Panc1 (cell line): ENCODE data around the gene STAT5A. TPM values are rescaled to one million over a fixed set of nuclear protein-coding genes. Genes with fewer than 3 reads are reported as not detected.
"Not testable (repeated sequence)": the region's sequence is repeated elsewhere in the genome, so short reads cannot be mapped to it uniquely, and the experiment has no call there.

Source experiments
- ATAC-seq: fragments of 200-7000 bp; cut with Tn5 transposase; 2 replicates; pipeline ENCODE4 v1.9.1; 2020; ENCODE audit warnings: mild to moderate bottlenecking, moderate library complexity
- BruUV-seq: library from RNA; stranded (reverse); fragments of 400-500 nt; replicated peaks from 2 replicates; lab custom pipeline; 2021; lab: Mats Ljungman, UMichigan
- CTCF ChIA-PET: fragments of 300-600 bp; sonication (Branson Sonifier 250); formaldehyde crosslinking; loops from one replicate; lab custom pipeline; 2022; ENCODE audit warnings: antibody characterized with exemption; lab: Charles Lee
- POLR2A ChIA-PET: fragments of 300-600 bp; sonication (Branson Sonifier 250); formaldehyde crosslinking; loops from one replicate; lab custom pipeline; 2022; ENCODE audit warnings: antibody characterized with exemption; lab: Charles Lee
- DNase-seq: peaks from one replicate; pipeline ENCODE4 v3.0.0-alpha.2; 2010; ENCODE audit warnings: low read depth, low spot score
- H3K27ac ChIP-seq: 2 replicates; pipeline ENCODE4 v1.5.1; 2011; ENCODE audit warnings: mild to moderate bottlenecking, low read length, inconsistent platforms
- H3K27me3 ChIP-seq: fragments of 200-500 bp; sonication (Bioruptor generic); 2 replicates; pipeline ENCODE4 v1.6.0; 2014; ENCODE audit warnings: low read length, inconsistent platforms; ENCODE audit not compliant: control insufficient read depth, insufficient read depth
- H3K36me3 ChIP-seq: fragments of 200-500 bp; sonication (Bioruptor generic); 2 replicates; pipeline ENCODE4 v1.5.1; 2014; ENCODE audit warnings: inconsistent platforms, mild to moderate bottlenecking, low read length, moderate library complexity; ENCODE audit not compliant: control insufficient read depth, insufficient read depth
- H3K4me1 ChIP-seq: 2 replicates; pipeline ENCODE4 v1.5.1; 2011; ENCODE audit warnings: inconsistent platforms, mild to moderate bottlenecking, low read length, moderate library complexity; ENCODE audit not compliant: control insufficient read depth, insufficient read depth
- H3K4me3 ChIP-seq, 2 experiments: 2 replicates each; pipeline ENCODE4 v1.5.1; 2011 to 2012; ENCODE audit warnings: low read depth in 2 of 2, low read length in 2 of 2, mild to moderate bottlenecking in 2 of 2, inconsistent platforms in 1 of 2, moderate library complexity in 1 of 2
- H3K9me3 ChIP-seq: fragments of 200-500 bp; sonication (Bioruptor generic); 2 replicates; pipeline ENCODE4 v1.5.1; 2014; ENCODE audit warnings: low read depth, mild to moderate bottlenecking, inconsistent platforms, low read length, moderate library complexity; ENCODE audit not compliant: control insufficient read depth, insufficient read depth
- CTCF ChIP-seq: fragments of 450-650 bp; IDR thresholded peaks from 2 replicates; pipeline ENCODE4 v1.5.1; 2017; ENCODE audit warnings: mild to moderate bottlenecking
- POLR2AphosphoS5 ChIP-seq: IDR thresholded peaks from 2 replicates; pipeline ENCODE4 v1.6.1; 2012; ENCODE audit warnings: mild to moderate bottlenecking, low read depth, low read length, moderate library complexity
- REST ChIP-seq, 2 experiments: IDR thresholded peaks; 2 replicates each; pipeline ENCODE4 v1.6.1; 2011 to 2012; ENCODE audit warnings: low read depth in 2 of 2, control low read depth in 1 of 2, low read length in 1 of 2, mild to moderate bottlenecking in 1 of 2, moderate library complexity in 1 of 2; ENCODE audit not compliant: insufficient read depth in 1 of 2
- SIN3A ChIP-seq: IDR thresholded peaks from 2 replicates; pipeline ENCODE4 v1.6.1; 2012; ENCODE audit warnings: low read depth, mild to moderate bottlenecking, low read length, moderate library complexity, borderline replicate concordance; ENCODE audit not compliant: insufficient read depth
- TCF7L2 ChIP-seq: IDR thresholded peaks from 2 replicates; pipeline ENCODE4 v1.6.1; 2011; ENCODE audit warnings: mild to moderate bottlenecking, low read depth, low read length, inconsistent platforms
- in situ Hi-C: cut with HindIII; loops from 2 replicates; pipeline ENCODE4 v1.10.0; 2016; ENCODE audit warnings: low sequenced_read_pairs, low pct_unique_long_range_greater_than_20kb
- intact Hi-C: fragments of 100-400 bp; cut with micrococcal nuclease; formaldehyde crosslinking; loops from one replicate; pipeline ENCODE4 v1.10.0; 2022; ENCODE audit not compliant: unreplicated experiment
- total RNA-seq: library from RNA; stranded (reverse); gene quantifications from one replicate; pipeline ENCODE4 v1.2.1, GENCODE V29; 2021; ENCODE audit not compliant: unreplicated experiment

STAT5A gene
- total RNA-seq, 1 experiment from 2014 or later: 26.7 TPM

DNA sequence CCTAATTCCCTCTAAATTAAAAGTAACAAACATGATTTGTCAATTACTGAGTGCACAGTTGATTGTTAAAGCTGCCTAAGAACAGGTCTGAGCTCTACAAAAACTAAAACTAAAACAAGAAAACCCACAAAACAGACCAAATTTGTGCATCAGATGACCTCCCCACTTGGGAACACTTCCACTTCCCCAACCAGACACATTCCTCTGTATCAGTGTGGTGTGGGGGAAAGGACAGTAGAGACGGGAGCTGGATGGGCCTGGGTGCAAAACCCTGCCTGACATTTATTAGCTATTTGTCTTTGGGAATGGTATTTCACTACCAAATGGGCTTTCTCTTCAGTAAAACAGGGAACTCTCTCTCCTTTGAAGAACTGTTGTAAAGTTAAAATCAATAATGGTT, 70.1 kb downstream of the STAT5A start:
- intact Hi-C loops (no loop called here), in situ Hi-C loops (no loop called here)
- no TSS peak for BruUV-seq
- TF ChIP-seq TCF7L2: no peak
- no peak for TF ChIP-seq REST (IDR thresholded peaks at IDR 0.05; ENCODE audit: insufficient read depth in 1 of 2, low read depth in 2 of 2, low read length in 1 of 2)
- no peak for TF ChIP-seq SIN3A
- TF ChIP-seq CTCF: no peak
- Histone ChIP-seq H3K27me3 (no peaks in the 10 kb centered on the region), H3K27ac (0 out of 2 replicates have a peak overlapping the region, but pooled peaks have one; percentile 9), H3K4me3 (no peak overlapping the region), H3K9me3 (no peaks in the 10 kb centered on the region), H3K4me1 (peaks cover 51% of the 10 kb centered on the region), H3K36me3 (no peaks in the 10 kb centered on the region)
- ATAC-seq (no peak), DNase-seq (no peak)
- POLR2A ChIA-PET: no interaction called here
- CTCF ChIA-PET: interaction anchor here (0.6 kb wide), 1 partner anchor 58 kb away, joined by 3 read pairs; no protein-coding TSS in a partner anchor

DNA sequence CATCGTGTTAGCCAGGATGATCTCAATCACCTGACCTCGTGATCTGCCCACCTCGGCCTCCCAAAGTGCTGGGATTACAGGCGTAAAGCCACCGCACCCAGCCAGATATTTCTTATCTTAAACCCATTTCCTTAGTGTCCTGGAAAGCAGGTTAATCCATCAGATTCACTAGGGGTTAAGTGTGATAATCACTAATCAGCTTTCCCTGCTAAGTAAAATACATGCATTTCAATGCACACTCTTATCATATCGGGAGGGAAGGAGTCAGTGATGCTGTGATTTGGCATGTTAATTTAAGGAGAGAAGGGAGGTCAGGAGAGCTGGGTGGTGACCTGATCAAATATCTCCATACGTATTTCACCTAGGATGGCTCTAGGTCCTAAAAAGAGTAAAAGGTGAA, 70.8 kb downstream of the STAT5A start:
- POLR2A ChIA-PET: no interaction called here
- ATAC-seq (no peak), DNase-seq (no peak)
- in situ Hi-C loops: no loop called here
- Histone ChIP-seq H3K27me3 (no peaks in the 10 kb centered on the region), H3K4me3 (no peak overlapping the region), H3K36me3 (no peaks in the 10 kb centered on the region), H3K4me1 (peaks cover 53% of the 10 kb centered on the region), H3K9me3 (no peaks in the 10 kb centered on the region), H3K27ac (no peak overlapping the region)
- CTCF ChIA-PET: interaction anchor here (0.6 kb wide), 1 partner anchor 57 kb away, joined by 3 read pairs; no protein-coding TSS in a partner anchor
- no TSS peak for BruUV-seq
- intact Hi-C loops: no loop called here
- TF ChIP-seq TCF7L2 (no peak), POLR2AphosphoS5 (no peak), CTCF (no peak), REST (IDR thresholded peaks at IDR 0.05; ENCODE audit: insufficient read depth in 1 of 2, low read depth in 2 of 2, low read length in 1 of 2) (no peak), SIN3A (no peak)

- H3K36me3 ChIP-seq, CTCF ChIA-PET, in situ Hi-C loops, H3K9me3 ChIP-seq, H3K4me3 ChIP-seq, intact Hi-C loops, DNase-seq, BruUV-seq, H3K27me3 ChIP-seq, H3K27ac ChIP-seq, ATAC-seq: not testable (repeated sequence)
- H3K4me1 ChIP-seq: peaks cover 51% of the 10 kb centered on the region
- POLR2A ChIA-PET: interaction anchor here (0.6 kb wide), 1 partner anchor 8 kb away, joined by 3 read pairs; no protein-coding TSS in a partner anchor
Measured at GRCh38 chr17:42360388-42360787, 72.1 kb downstream of the STAT5A start.
